Caki2 (cell line): ENCODE data around the gene IQUB. TPM values are rescaled to one million over a fixed set of nuclear protein-coding genes. Genes with fewer than 3 reads are reported as not detected.
A peak's percentile ranks its signal among the peaks of the same experiment; 100 is the strongest.
"Not testable (repeated sequence)": the region's sequence is repeated elsewhere in the genome, so short reads cannot be mapped to it uniquely, and the experiment has no call there.

ENCODE experiments used
- DNase-seq: peaks from one replicate; pipeline ENCODE4 v3.0.0-alpha.2; 2015; ENCODE audit warnings: low read depth
- in situ Hi-C: cut with HindIII; loops from 2 replicates; pipeline ENCODE4 v1.10.0; 2016; ENCODE audit warnings: low sequenced_read_pairs, low pct_unique_long_range_greater_than_20kb, mixed read lengths
- total RNA-seq: library from RNA; depleted of rRNA; stranded (reverse); fragments of >200 nt; shearing (Covaris generic); gene quantifications from 2 replicates; pipeline ENCODE4 v1.2.3, GENCODE V29; 2014; ENCODE audit warnings: low replicate concordance

IQUB gene
- total RNA-seq, 1 experiment from 2014 or later, result 0.10 TPM

DNA sequence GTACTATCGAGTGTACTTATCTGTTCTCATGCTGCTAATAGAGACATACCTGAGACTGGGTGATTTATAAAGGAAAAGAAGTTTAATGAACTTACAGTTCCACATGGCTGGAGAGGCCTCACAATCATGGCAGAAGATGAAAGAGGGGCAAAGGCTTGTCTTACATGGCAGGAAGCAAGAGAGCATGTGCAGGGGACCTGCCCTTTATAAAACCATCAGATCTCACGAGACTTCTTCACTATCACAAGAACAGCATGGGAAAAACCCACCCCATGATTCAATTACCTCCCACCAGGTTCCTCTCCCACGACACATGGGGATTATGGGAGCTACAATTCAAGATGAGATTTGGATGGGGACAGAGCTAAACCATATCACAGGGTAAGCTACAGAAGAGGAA is 18.8 kb upstream of the IQUB start:
- DNase-seq, result no peak
- in situ Hi-C loops, result no loop called here

DNA sequence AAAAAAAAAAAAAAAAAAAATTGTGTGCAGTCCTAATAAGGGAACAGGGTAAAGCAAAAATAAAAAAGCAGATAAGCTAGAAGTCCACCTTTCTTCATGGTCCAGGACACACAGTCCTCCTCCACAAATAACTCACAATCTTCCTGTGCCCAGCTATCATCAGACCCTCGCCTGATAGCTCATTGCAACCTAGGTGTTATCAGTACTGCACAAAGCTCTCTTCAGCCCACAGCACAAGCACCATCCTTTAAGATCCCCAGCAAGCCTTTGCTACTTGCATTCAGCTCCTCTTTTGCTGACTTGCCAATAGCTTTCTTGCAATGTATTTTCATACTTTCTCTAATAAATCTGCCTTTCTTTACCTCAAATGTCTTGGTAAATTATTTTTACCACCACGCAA is 18.2 kb upstream of the IQUB start:
- no peak for DNase-seq
- in situ Hi-C loops, result no loop called here

DNA sequence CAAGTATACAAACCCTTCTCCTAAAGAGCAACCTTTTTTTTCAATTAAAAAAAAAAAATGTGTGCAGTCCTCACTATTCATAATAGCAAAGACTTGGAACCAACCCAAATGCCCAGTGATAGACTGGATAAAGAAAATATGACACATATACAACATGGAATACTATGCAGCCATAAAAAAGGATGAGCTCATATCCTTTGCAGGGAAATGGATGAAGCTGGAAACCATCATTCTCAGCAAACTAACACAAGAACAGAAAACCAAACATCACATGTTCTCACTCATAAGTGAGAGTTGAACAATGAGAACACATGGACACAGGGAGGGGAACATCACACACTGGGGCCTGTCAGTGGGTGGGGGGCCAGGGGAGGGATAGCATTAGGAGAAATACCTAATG is 17.7 kb upstream of the IQUB start:
- in situ Hi-C loops, DNase-seq: not testable (repeated sequence)

DNA sequence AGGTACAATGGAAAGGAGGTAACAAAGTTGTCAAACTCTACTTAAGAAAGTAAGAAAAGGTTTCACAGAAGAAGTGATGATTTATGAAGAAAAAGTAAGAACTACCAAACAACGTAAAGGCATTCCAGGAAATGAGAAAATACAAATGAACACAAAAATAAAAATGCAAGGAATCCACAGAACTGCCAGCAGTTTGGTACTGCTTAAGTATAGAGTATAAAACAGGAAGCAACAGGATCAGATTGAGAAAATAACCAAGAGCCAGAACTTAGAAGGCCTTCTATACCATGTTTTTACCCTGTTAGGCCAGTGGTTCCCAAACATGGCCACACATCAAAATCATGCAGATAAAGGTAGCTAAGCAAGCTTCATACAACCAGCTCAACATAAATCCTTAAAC is 14.0 kb upstream of the IQUB start:
- in situ Hi-C loops, result no loop called here
- no peak for DNase-seq

DNA sequence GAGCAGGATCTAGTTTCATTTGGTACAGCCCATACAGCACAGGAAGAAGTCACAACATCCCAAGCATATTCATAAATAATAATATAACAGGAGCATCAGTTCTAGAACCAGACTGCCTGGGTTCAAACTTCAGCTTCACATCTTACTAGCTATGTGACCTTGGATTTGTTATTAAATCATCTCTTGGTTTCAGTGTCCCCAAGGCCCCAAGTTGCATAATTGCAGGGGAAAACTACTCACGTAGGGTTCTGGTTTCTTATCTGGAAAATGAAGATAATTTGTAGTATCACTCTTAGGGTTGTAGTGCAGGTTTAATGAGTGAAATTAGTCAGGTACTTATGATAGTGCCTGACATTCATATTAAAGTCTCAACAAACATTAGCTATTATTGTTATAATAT is 5.5 kb upstream of the IQUB start:
- DNase-seq, result no peak
- in situ Hi-C loops, result no loop called here

DNA sequence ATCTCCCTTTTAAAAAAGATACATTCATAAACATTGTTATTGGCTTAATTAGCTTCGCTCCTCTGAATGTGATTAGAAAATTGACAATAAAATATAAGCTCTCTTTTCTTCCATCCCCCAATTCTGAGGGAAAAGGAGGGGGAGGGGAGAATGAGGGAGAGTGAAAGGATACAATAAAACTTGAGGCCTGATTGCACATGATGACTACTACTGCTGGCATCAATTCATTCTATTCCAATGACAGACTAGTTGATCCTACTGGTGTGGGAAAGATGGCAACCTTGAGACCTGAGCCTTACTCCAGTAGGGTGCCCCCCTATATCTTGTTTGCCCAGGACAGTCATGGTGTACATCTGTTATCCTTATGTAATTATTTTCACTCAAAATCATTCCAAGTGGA is 4.5 kb upstream of the IQUB start:
- DNase-seq, result peak; percentile 17
- in situ Hi-C loops, result no loop called here

DNA sequence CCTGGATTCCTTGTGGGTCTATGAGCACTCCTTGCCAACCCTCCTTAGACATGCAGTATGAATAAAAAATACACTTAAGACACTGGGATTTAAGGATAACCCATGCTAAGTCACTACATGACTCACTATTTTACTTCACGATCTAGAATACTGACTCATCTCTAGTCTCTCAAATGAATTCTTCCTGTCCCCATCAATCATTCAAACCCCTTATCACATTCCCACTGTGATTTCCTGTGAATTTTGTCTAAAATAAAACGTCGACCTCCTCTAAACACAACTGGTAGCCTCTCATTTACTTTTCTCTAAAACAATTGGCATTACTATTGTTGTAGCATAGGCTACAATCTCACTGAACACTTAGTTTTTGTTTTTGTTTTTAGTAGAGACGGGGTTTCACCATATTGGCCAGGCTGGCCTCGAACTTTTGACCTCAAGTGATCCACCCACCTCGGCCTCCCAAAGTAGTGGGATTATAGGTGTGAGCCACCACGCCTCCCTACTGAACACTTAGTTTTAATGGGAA is 3.9 kb upstream of the IQUB start:
- in situ Hi-C loops, result no loop called here

DNA sequence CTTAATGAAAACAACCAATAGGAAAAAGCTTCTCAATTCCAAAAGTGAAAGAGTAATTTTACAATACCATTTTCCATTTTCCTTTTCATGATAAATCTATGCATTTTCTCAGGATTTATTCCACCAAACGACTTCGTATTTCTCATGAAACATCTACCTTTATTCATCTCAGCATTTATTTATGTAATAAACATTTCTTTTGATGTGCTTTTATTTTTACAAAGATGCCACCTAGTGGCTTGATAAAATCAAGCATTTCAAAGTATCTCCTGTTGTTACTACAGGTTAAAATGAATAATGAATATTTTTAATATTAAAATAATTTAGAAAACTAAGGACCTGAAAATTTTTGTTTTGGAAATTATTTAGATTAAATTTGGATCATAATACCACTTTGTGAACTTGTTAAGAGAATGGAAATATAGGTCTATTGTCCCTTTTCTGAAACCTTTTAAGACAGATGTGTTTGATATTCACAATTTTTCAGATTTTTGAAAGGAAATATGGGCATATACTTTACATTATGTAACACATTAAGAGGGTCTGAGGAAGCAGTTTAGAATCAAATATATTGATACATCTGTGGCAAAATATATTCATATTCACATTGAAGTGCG is 2.7 kb upstream of the IQUB start:
- in situ Hi-C loops, result no loop called here
- peak; percentile 20 for DNase-seq

More for the DNA sequence above, 3.9 kb upstream of the IQUB start:
- peak; percentile 65 for DNase-seq

DNA sequence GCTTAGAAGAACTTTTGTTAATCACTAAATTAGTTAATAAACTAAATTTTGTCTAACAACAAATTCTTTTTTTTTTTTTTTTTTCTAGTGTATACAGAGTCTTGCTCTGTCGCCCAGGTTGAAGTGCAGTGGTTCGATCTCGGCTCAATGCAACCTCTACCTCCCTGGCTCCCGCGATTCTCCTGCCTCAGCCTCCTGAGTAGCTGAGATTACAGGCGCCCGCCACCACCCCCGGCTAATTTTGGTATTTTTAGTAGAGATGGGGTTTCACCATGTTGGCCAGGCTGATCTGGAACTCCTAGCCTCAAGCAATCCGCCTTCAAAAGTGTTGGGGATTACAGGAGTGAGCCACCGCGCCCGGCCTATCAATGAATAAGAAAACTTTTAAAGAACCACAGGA is 1.1 kb upstream of the IQUB start:
- in situ Hi-C loops, result no loop called here

DNA sequence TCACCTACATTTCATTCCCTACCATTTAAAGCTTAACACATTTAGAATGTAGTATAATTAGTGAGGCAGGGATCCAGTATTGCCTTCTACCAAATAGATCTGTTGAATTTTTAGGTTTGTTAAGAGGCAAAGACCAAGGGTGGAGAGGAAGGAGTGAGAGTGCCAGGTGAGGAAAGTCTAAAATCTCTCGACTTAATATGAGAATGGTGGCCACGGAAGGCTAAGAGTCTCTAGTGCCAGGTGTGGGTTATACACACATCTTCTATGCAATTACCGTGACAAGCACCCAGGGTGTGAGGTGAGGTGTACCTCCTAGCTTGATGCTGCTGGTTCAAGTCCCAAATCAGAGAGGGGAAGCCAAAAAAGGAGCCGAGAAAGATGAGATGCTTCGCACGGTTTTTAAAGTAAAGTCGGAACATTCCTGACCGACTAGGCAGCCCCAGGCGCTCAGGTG is 439 bp downstream of the IQUB start:
- in situ Hi-C loops, result no loop called here
- DNase-seq, result no peak

More for the DNA sequence above, 1.1 kb upstream of the IQUB start:
- no peak for DNase-seq

DNA sequence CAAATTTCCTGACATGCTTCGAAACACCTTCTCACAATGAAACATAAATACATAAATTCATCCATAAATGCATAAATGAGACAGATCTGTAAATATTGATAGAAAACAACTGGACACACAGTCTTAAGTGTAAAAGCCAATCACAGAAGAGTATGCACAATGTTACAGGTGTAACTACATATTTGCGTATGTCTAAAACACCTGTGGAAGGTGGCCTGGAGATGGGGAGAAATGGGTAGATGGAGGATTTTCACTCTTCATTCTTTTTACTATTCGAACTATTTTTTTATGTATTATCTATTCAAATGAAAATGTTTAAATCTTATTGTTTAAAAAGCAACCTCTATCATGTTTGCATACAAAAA is 860 bp downstream of the IQUB start:
- in situ Hi-C loops, result no loop called here
- no peak for DNase-seq

DNA sequence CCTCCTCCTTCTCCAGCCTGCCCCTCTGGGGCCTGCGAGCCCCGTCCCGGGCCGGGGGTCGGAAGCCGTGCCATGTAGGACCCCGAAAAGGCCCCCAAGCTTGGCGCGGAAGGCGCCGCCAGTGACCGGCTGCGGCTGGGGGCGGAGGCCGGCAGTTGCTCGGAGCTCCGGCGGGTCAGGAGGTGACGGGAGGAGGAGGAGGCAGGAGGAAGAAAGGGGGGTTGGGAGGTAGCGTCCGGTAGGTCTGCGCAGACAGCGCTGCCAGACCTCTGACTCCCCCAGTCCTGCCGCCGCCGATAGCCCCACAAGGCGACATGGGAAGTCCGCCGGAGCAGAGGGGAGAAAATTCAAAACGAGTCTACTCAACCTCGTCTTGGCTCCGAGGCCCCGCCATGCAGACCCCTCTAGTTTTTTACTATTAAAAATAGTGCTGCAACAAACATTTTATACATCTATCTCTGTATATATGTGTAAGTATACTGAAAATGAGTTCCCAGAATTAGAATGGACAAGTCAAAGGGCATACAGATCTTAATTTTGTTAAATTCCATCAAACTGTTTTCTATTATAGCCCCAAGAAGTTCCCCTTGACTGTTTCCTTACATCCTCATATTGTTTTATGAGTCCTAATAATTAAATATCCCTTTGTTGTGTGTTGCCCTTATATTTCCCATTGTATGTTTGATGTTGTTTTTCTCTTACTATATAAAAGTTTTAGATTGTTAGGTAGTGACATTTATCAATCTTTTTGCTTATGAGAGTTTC is 1.4 kb downstream of the IQUB start:
- DNase-seq, result peak; percentile 21
- in situ Hi-C loops, result not testable (repeated sequence)

DNA sequence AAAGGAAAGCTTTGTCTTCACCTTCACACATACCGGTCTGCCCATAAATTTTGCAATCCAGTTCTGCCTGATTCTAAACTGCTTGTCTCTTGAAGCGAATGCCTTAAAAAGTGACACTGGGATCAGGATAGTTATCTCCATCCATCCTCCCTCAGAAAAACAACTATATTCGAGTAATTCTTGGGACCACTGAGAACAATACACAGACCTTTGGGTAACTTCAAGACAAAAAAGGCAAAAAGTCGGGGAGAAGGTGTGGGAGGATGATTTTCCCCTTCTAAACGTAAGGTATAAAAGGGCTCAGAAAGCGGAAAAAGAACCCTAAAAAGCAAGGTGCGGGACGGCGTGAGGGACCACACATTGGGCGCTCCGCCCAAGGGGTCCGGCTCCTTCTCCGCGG is 2.1 kb downstream of the IQUB start:
- DNase-seq, result not testable (repeated sequence)

DNA sequence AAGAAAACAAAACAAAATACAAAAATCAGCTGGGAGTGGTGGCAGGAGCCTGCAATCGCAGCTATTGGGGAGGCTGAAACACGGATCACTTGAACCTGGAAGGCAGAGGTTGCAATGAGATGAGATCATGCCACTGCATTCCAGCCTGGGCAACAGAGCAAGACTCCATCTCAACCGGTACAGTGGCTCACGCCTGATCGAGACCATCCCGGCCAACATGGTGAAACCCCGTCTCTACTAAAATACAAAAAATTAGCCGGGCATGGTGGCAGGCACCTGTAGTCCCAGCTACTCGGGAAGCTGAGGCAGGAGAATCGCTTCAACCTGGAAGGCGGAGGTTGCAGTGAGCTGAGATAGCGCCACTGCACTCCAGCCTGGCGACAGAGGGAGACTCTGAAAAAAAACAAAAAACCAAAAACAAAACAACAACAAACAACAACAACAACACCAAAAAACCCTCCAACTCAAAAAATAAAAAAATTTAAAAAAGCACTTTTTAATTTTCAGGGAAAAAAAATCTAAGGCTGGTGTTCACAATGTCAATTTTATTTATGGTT is 4.3 kb downstream of the IQUB start:
- DNase-seq, in situ Hi-C loops: not testable (repeated sequence)

More for the DNA sequence above, 2.1 kb downstream of the IQUB start:
- in situ Hi-C loops, result not testable (repeated sequence)

DNA sequence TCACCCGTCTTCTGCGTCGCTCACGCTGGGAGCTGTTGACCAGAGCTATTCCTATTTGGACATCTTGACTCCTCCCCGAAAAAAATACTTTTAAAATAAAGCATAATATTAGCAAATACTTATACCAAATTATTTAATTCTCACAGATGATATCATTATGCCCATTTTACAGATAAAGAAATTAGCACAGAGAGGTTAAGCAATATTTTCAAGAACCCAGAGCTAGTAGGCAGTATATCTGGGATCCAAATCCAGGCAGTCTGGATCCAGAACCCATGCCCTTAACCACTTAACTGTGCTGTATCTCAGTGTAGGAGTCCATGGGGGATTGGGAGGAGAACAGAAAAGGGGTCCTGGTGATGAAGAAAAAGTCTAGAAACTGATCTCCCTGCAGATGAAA is 6.1 kb downstream of the IQUB start:
- in situ Hi-C loops, result no loop called here
- DNase-seq, result no peak

DNA sequence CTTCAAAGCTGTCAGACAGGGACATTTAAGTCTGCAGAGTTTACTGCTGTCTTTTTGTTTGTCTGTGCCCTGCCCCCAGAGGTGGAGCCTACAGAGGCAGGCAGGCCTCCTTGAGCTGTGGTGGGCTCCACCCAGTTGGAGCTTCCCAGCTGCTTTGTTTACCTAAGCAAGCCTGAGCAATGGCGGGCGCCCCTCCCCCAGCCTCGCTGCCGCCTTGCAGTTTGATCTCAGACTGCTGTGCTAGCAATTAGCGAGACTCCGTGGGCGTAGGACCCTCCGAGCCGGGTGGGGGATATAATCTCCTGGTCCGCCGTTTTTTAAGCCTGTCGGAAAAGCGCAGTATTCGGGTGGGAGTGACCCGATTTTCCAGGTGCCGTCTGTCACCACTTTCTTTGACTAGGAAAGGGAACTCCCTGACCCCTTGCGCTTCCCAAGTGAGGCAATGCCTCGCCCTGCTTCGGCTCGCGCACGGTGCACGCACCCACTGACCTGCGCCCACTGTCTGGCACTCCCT is 6.6 kb downstream of the IQUB start:
- DNase-seq, in situ Hi-C loops: not testable (repeated sequence)

DNA sequence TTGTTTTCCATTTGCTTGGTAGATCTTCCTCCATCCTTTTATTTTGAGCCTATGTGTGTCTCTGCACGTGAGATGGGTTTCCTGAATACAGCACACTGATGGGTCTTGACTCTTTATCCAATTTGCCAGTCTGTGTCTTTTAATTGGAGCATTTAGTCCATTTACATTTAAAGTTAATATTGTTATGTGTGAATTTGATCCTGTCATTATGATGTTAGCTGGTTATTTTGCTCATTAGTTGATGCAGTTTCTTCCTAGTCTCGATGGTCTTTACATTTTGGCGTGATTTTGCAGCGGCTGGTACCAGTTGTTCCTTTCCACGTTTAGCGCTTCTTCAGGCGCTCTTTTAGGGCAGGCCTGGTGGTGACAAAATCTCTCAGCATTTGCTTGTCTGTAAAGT is 7.9 kb downstream of the IQUB start:
- in situ Hi-C loops, DNase-seq: not testable (repeated sequence)

DNA sequence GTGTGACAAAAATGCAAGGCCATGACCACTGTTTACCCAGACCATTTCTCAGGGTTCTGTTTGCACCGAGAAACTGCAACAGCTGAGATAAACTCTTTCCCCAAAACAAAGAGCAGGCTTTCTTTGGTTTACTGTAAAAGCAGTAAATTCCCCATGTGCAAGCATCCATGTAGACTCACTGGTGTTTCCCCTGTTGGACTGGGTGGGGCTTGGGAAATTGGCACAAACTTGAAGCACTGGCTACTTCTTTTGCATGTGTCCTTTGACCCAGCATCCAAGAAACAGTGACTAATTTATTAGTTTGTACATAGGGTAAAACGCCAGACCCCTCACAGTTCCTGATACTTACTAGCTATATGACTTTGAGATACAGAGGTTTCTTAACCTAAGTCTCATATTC is 12.3 kb downstream of the IQUB start:
- peak; percentile 82 for DNase-seq
- in situ Hi-C loops, result no loop called here

DNA sequence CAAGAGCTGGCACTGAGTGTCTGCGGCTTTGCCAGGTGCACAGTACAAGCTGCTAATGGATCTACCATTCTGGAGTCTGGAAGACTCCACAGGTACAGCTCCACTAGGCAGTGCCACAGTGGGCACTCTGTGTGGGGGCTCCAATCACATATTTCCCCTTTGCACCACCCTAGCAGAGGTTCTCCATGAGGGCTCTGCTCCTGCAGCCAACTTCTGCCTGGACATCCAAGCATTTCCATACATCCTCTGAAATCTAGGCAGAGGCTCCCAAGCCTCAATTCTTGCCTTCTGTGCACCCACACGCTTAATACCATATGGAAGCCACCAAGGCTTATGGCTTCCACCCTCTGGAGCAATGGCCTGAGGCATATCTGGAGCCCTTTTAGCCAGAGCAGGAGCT is 29.2 kb downstream of the IQUB start:
- in situ Hi-C loops, result no loop called here
- no peak for DNase-seq
